ENCODE results near the gene RBM4B. TPM values are rescaled to one million over a fixed set of nuclear protein-coding genes. Genes with fewer than 3 reads are reported as not detected.

The RBM4B gene
- total and polyA plus RNA-seq, 2 of the 4 experiments (the other 2 are of a cell fraction) = 23.1 to 26.7 TPM

- intact Hi-C loops (cut with micrococcal nuclease) (loop anchor here (2.0 kb wide), 2 partner anchors 21 to 91 kb away; partner anchors contain the start of genes ACTN3, RBM14 and ZDHHC24), dilution Hi-C loops (cut with HindIII; ENCODE audit: low sequenced_read_pairs, unreplicated experiment) (no loop called here)
- H3K9me1 ChIP-seq (ENCODE audit: insufficient read depth, low read length) = 0 out of 2 replicates have a peak, but pooled peaks cover 4% of the 10 kb centered on the region
- TF ChIP-seq MAFK (IDR thresholded peaks at IDR 0.05; ENCODE audit: low read depth, low read length) (no peak), USF2 (IDR thresholded peaks at IDR 0.05; ENCODE audit: low read depth, low read length) (no peak), RFX5 (IDR thresholded peaks at IDR 0.05; ENCODE audit: low read depth, low read length) (no peak), BHLHE40 (IDR thresholded peaks at IDR 0.05; ENCODE audit: low read depth, low read length) (no peak), ELK1 (IDR thresholded peaks at IDR 0.05; ENCODE audit: borderline replicate concordance, low read depth, low read length) (no peak), NFE2L2 (IDR thresholded peaks at IDR 0.05; ENCODE audit: low read depth, low read length) (no peak), RAD21 (IDR thresholded peaks at IDR 0.05; ENCODE audit: low read length) (no peak), CHD1 (IDR thresholded peaks at IDR 0.05; ENCODE audit: low read depth, low read length) (no peak), MAZ (IDR thresholded peaks at IDR 0.05; ENCODE audit: borderline replicate concordance, low read depth, low read length) (no peak), CEBPB (IDR thresholded peaks at IDR 0.05; ENCODE audit: low read depth, low read length) (no peak), POLR2A (IDR thresholded peaks at IDR 0.05; ENCODE audit: low read depth, low read length) (no peak), FOS (IDR thresholded peaks at IDR 0.05; ENCODE audit: low read depth, low read length) (no peak), RCOR1 (IDR thresholded peaks at IDR 0.05; ENCODE audit: insufficient replicate concordance, low read length) (no peak), MXI1 (IDR thresholded peaks at IDR 0.05; ENCODE audit: borderline replicate concordance, low read depth, low read length) (no peak), SMC3 (IDR thresholded peaks at IDR 0.05; ENCODE audit: low read depth, low read length) (no peak)
These were observed 40.0 kb downstream of the RBM4B start for GRCh38 chr11:66637557-66638176.

More at GRCh38 chr11:66637557-66638176, 40.0 kb downstream of the RBM4B start:
- Histone ChIP-seq H3K4me1 (ENCODE audit: control insufficient read depth, insufficient read depth, low read length) (peaks cover 17% of the 10 kb centered on the region), H4K20me1 (ENCODE audit: insufficient read depth, low read length) (peaks cover 74% of the 10 kb centered on the region), H2BK5ac (ENCODE audit: low read depth, low read length, poor library complexity, severe bottlenecking) (peak overlapping the region; percentile 21), H3K56ac (ENCODE audit: extremely low read depth, insufficient read depth, low read length) (no peak overlapping the region), H2BK120ac (ENCODE audit: low read depth, low read length) (no peak overlapping the region), H2BK15ac (ENCODE audit: low read depth, low read length) (no peak overlapping the region), H4K8ac (ENCODE audit: low read depth in 2 of 2, low read length in 2 of 2) (peak overlapping the region; percentile 56 to 89; a peak in 2 of 4 replicates), H4K5ac (ENCODE audit: low read depth, low read length) (peak overlapping the region; percentile 71), H3K9me3 (ENCODE audit: control insufficient read depth, insufficient read depth, low read length) (no peaks in the 10 kb centered on the region), H3K36me3 (ENCODE audit: control insufficient read depth, insufficient read depth, low read length) (peaks cover 19% of the 10 kb centered on the region), H3K18ac (ENCODE audit: low read depth, low read length) (no peak overlapping the region), H3K4me2 (ENCODE audit: low read depth, low read length) (peak overlapping the region; percentile 88), H3K27ac (ENCODE audit: insufficient read depth, low read length) (peak overlapping the region; percentile 66), H4K91ac (ENCODE audit: insufficient read depth, low read depth, low read length) (peak overlapping the region; percentile 83), H3K4ac (ENCODE audit: low read depth, low read length) (peak overlapping the region; percentile 91), H3K14ac (replicated peaks; ENCODE audit: low read depth, low read length) (peak overlapping the region; percentile 88; the same call in 1 of the 2 replicates), H2AK5ac (ENCODE audit: low read depth, low read length) (0 out of 2 replicates have a peak overlapping the region, but pooled peaks have one; percentile 83), H2BK20ac (ENCODE audit: low read depth, low read length) (no peak overlapping the region), H3K27me3 (ENCODE audit: control insufficient read depth, insufficient read depth, low read length) (no peaks in the 10 kb centered on the region), H3K23ac (ENCODE audit: low read depth, low read length) (peak overlapping the region; percentile 59; the same call in 1 of the 2 replicates), H3K9ac (ENCODE audit: low read depth, low read length) (peak overlapping the region; percentile 64), H3K4me3 (ENCODE audit: insufficient read depth, low read depth, low read length) (peak overlapping the region; percentile 42), H2AFZ (replicated peaks; ENCODE audit: low read length, poor library complexity) (peak overlapping the region; percentile 87), H2AK9ac (replicated peaks; ENCODE audit: low read depth, low read length, poor library complexity) (peak overlapping the region; percentile 90), H3K79me1 (ENCODE audit: low read depth in 1 of 2, low read length in 2 of 2) (peaks cover 5 to 74% of the 10 kb centered on the region in 2 experiments; a peak in 2 of 4 replicates)
- ChIA-PET CTCF (interaction anchor here (0.6 to 1.6 kb wide), 3 partner anchors 19 to 289 kb away, joined by 3 to 6 read pairs (median 5); partner anchors contain the start of genes CCDC87 and CCS), POLR2A (ENCODE audit: unreplicated experiment) (interaction anchor here (0.9 to 2.3 kb wide), 3 partner anchors 18 to 20 kb away, joined by 4 to 11 read pairs (median 7); no protein-coding TSS in a partner anchor)
- 0% methylated on average over 1 of the region's 12 CpGs; no CpG with 5 or more reads in 1 of the 2 experiments for WGBS, 2 experiments (ENCODE audit: extremely low coverage in 2 of 2, insufficient read length in 1 of 2)
- in situ Hi-C loops (cut with MboI; ENCODE audit: low sequenced_read_pairs) = no loop called here
- DNase-seq (peak; percentile 46), ATAC-seq (ENCODE audit: low read depth) (peak; percentile 2)
- no TSS peak for BruUV-seq (replicated peaks)
